B cell (primary cell): ENCODE measurements around the gene HOXC6.

Experiments used
- CTCF ChIP-seq: fragments of 200-600 bp; IDR thresholded peaks from one replicate; pipeline ENCODE4 v1.8.0; 2022; ENCODE audit warnings: antibody characterized with exemption, mild to moderate bottlenecking
- EZH2 ChIP-seq: IDR thresholded peaks from 2 replicates; pipeline ENCODE4 v1.6.1; 2012; ENCODE audit warnings: borderline replicate concordance, low read depth, mild to moderate bottlenecking, moderate library complexity, low read length; ENCODE audit not compliant: insufficient read depth, poor library complexity, severe bottlenecking

DNA sequence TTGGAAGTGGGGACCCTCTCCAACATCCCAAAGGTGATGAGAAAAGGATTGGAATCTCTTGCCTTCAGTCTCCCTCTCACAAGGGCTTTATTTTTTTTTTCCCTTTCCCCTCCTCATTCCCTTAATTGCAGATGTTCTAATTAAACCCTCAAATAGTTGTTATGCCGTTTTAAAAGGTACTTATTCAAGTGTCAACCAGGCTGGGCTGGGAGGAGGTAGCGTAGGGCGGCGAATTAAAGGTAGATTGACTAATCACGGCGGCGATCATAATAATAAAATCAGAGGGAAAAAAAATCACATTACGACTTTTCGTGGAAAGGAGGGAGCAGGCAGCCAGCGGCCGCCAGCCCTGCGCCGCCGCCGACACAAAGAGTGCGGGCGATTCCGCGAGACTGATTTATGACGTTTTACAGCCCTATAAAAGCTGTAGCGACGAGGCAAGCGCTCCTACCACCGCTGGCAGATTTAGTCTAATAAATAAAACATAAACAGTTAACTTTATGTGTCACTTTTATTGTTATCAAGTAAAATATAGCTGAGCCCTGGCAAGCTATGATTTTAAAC lies 23.7 kb downstream of the HOXC6 start:
- no peak for TF ChIP-seq CTCF
- no peak for TF ChIP-seq EZH2
